B cell (primary cell): ENCODE measurements around the gene MAP3K4.

ENCODE experiments used
- EZH2 ChIP-seq: IDR thresholded peaks from 2 replicates; pipeline ENCODE4 v1.6.1; 2012; ENCODE audit warnings: borderline replicate concordance, low read depth, mild to moderate bottlenecking, moderate library complexity, low read length; ENCODE audit not compliant: insufficient read depth, poor library complexity, severe bottlenecking
- TF ChIP-seq, protein P1 (sequence below): fragments of 200-600 bp; IDR thresholded peaks from one replicate; pipeline ENCODE4 v1.8.0; 2022; ENCODE audit warnings: antibody characterized with exemption, mild to moderate bottlenecking

DNA sequence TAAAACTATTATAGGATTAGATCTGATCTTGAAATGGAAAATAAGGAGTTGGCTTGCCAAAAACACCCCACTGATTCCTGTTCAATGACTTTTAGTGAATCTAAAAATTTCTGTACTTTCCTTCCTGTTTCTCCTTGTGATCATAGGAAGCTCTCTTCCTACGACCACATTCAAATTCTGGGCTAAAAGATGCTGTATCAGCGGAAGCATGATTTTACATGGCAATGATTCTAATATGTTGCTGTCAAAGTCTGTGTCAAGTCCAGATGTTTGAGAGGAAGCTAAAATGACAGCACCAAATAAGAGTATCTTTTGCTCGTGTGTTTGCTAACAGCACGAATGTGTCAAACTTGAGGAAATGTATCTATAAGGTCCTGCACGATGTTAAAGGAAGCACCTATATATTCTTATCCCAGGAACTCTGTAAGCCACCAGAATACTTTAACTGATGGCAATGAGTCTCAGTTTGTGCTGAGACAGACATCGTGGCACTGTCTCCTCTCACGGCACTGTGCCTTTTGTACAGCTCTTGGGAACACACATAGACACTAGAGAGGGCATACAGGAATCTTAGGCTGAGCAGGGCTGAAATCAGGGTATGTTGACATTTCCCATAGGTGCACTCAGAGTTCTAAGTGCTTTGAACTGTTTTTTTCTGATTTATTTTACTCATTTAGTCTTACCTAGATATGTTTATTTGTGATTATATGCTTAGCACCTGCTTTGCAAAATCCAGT, 24.9 kb upstream of the MAP3K4 start:
- TF ChIP-seq, protein P1, sequence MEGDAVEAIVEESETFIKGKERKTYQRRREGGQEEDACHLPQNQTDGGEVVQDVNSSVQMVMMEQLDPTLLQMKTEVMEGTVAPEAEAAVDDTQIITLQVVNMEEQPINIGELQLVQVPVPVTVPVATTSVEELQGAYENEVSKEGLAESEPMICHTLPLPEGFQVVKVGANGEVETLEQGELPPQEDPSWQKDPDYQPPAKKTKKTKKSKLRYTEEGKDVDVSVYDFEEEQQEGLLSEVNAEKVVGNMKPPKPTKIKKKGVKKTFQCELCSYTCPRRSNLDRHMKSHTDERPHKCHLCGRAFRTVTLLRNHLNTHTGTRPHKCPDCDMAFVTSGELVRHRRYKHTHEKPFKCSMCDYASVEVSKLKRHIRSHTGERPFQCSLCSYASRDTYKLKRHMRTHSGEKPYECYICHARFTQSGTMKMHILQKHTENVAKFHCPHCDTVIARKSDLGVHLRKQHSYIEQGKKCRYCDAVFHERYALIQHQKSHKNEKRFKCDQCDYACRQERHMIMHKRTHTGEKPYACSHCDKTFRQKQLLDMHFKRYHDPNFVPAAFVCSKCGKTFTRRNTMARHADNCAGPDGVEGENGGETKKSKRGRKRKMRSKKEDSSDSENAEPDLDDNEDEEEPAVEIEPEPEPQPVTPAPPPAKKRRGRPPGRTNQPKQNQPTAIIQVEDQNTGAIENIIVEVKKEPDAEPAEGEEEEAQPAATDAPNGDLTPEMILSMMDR, result no peak
- no peak for TF ChIP-seq EZH2
